ENCODE data around the gene SERPINB10.

Gene SERPINB10

DNA sequence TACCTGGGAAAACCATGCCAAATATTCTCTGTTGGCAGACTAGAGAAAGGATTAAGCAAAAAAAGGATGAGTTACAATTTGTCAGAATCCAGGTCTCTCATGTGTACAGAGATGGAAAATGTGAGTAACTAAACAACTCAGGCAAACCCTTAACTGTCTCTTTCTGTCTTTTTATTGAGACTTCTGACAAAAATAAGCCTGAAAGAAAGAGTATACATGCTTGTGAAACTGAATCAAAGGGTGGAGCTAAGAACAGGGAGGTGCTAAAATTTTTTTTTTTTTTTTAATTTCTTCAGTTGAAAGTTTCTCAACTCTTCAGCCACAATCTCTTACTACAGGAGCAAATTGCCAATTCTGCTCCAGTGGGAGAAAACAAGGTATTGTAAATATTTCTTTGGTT lies at the start of gene SERPINB10:
TSS of gene SERPINB10 (plus strand) at position 295 of the 400 bp plus-strand sequence. CDS start 7,553 bp downstream, outside the sequence.
- TF ChIP-seq GATA3 (IDR thresholded peaks at IDR 0.05; ENCODE audit: low read depth, low read length), result no peak
- no peak for TF ChIP-seq GATA2 (IDR thresholded peaks at IDR 0.05; ENCODE audit: low read depth, low read length)

DNA sequence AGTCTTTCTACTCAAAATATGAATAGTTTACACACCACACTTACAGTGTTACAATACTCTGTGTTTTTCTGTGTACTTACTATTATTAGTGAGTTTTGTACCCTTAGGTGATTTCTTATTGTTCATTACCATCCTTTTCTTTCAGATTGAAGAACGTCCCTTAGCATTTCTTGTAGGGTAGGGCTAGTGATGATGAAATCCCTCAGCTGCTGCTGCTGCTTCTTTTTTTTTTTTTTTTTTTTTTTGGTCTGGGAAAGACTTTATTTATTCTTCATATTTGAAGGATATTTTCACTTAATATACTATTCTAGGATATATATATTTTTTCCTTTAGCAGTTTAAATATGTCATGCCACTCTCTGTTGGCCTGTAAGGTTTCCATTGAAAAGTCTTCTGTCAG lies 49.3 kb upstream of the SERPINB10 start:
- TF ChIP-seq GATA2 (IDR thresholded peaks at IDR 0.05; ENCODE audit: low read depth, low read length), result no peak
- TF ChIP-seq GATA3 (IDR thresholded peaks at IDR 0.05; ENCODE audit: low read depth, low read length), result no peak

- TF ChIP-seq GATA2 (IDR thresholded peaks at IDR 0.05; ENCODE audit: low read depth, low read length) (no peak), GATA3 (IDR thresholded peaks at IDR 0.05; ENCODE audit: low read depth, low read length) (no peak)
These were observed 47.8 kb upstream of the SERPINB10 start for GRCh38 chr18:63859781-63860475.

GRCh38 chr18:63860531-63860930 lies 47.2 kb upstream of the SERPINB10 start:
- TF ChIP-seq GATA3 (IDR thresholded peaks at IDR 0.05; ENCODE audit: low read depth, low read length), result no peak
- no peak for TF ChIP-seq GATA2 (IDR thresholded peaks at IDR 0.05; ENCODE audit: low read depth, low read length)

GRCh38 chr18:63867368-63868125 lies 40.2 kb upstream of the SERPINB10 start:
- no peak for TF ChIP-seq GATA2 (IDR thresholded peaks at IDR 0.05; ENCODE audit: low read depth, low read length)
- TF ChIP-seq GATA3 (IDR thresholded peaks at IDR 0.05; ENCODE audit: low read depth, low read length), result no peak

DNA sequence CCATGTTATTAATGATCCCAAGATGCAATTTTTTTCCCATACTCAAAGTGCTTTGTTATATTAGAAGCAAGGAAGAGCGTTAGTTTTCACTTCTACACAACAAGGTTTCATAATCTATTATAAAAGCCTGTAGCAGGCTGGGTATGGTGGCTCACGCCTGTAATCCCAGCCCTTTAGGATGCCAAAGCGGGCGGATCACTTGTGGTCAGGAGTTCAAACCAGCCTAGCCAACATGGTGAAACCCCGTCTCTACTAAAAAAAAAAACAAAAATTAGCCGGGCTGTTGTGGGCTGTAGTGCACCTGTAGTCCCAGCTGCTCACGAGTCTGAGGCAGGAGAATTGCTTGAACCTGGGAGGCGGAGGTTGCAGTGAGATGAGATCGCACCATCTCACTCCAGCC lies 39.2 kb upstream of the SERPINB10 start:
- no peak for TF ChIP-seq GATA2 (IDR thresholded peaks at IDR 0.05; ENCODE audit: low read depth, low read length)

DNA sequence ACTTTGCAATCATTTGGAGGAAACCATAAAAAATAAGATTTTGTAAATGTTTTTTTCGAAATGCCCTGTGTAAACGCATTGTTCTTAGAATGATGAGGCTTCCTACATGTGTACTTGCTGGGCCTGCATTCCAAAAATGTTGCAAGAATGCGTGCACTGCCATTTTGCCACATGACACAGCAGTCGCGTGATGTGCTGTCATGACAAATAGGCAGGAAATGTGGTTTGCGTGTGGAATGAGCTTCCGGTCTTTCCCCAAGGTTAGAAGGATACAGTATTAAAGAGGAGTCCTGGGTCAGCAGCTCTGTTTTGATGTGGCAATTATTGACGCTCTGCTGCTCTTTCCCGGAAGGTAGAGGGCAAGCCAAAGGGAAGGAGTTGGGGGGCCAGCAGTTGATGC lies 38.4 kb upstream of the SERPINB10 start:
- TF ChIP-seq GATA2 (IDR thresholded peaks at IDR 0.05; ENCODE audit: low read depth, low read length), result no peak
- TF ChIP-seq GATA3 (IDR thresholded peaks at IDR 0.05; ENCODE audit: low read depth, low read length), result no peak

DNA sequence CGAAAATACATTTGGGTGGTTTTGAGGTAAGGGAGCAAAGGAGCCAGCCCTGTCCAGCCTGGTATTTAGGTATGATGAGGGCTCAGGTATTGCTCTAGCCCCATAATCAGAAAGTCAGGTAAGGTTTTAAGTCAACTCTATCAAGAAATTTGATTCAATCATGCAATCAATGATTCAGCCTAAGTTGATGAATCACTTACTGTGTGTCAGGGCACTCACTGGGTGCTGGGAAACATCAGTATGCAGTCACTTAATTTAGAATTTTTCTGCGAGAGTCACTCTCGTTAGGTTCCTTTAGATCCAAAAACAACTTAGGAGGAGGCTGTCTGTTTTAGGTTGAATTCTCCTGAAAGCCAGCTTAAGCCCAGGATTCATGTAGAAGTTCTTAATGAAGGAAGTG lies 37.9 kb upstream of the SERPINB10 start:
- TF ChIP-seq GATA3 (IDR thresholded peaks at IDR 0.05; ENCODE audit: low read depth, low read length), result no peak
- TF ChIP-seq GATA2 (IDR thresholded peaks at IDR 0.05; ENCODE audit: low read depth, low read length), result no peak

DNA sequence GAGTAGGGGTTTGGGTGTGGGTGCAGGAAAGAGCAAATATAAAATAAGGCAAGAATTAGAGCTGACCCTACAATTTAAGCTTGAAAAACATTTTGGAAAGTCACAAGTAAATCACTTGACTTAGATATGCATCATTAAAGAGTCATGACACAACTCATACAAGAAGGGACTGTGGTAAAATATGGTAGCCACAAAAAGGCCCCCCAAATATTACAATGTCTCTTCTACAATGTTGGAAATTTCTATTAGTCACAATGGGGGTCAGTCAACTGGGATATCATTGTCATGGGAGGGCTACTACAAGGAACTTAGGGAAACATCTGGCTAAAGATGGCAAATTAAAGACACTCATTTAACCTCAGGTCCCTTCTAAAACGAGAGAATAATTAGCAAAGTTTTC lies 35.9 kb upstream of the SERPINB10 start:
- TF ChIP-seq GATA3 (IDR thresholded peaks at IDR 0.05; ENCODE audit: low read depth, low read length) (no peak), GATA2 (IDR thresholded peaks at IDR 0.05; ENCODE audit: low read depth, low read length) (no peak)

DNA sequence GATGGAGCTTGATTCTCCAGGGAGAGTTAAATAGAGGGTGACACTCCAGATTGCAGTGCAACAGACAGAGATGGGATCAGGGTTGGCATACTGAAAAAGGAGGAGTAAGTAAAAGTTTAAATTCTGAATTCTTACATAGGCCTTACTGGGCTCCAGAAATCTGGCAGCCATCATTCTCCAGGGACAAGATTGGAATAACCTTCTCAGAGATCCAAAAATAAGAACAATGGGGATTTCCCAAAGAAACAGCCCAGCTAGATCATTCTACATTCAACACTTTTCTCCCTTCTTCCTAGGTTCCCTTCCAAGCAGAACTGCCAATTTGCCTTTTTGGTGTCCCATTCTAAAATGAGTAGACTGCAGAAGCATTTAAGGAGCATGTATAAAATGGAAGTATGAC lies 35.2 kb upstream of the SERPINB10 start:
- TF ChIP-seq GATA2 (IDR thresholded peaks at IDR 0.05; ENCODE audit: low read depth, low read length), result no peak
- TF ChIP-seq GATA3 (IDR thresholded peaks at IDR 0.05; ENCODE audit: low read depth, low read length), result no peak

GRCh38 chr18:63878343-63878742 lies 29.4 kb upstream of the SERPINB10 start:
- TF ChIP-seq GATA3 (IDR thresholded peaks at IDR 0.05; ENCODE audit: low read depth, low read length) (no peak), GATA2 (IDR thresholded peaks at IDR 0.05; ENCODE audit: low read depth, low read length) (no peak)

- no peak for TF ChIP-seq GATA2 (IDR thresholded peaks at IDR 0.05; ENCODE audit: low read depth, low read length)
- no peak for TF ChIP-seq GATA3 (IDR thresholded peaks at IDR 0.05; ENCODE audit: low read depth, low read length)
These were observed 28.8 kb upstream of the SERPINB10 start for GRCh38 chr18:63878925-63879324.

- no peak for TF ChIP-seq GATA3 (IDR thresholded peaks at IDR 0.05; ENCODE audit: low read depth, low read length)
- no peak for TF ChIP-seq GATA2 (IDR thresholded peaks at IDR 0.05; ENCODE audit: low read depth, low read length)
These were observed 28.0 kb upstream of the SERPINB10 start for GRCh38 chr18:63879709-63880108.

DNA sequence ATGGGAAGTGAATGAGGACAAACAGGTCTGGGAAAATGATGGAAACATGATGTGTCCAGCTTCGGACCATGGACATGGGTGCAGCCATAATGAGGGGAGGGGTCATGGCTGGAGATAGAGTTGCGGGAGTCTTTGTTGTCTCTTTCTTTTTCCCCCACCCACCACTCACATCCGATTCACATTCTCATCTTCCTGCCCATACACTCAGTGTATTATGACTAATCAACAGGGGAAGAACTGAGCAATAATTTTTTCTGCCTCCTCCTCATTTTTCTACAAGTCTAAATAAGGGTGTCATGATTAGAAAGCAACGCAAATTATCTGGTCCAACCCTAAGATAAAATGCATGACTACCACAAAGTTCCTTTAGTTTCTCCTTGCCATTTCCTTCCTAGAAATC lies 25.9 kb upstream of the SERPINB10 start:
- no peak for TF ChIP-seq GATA3 (IDR thresholded peaks at IDR 0.05; ENCODE audit: low read depth, low read length)
- no peak for TF ChIP-seq GATA2 (IDR thresholded peaks at IDR 0.05; ENCODE audit: low read depth, low read length)

Measured in SH-SY5Y (cell line).